ENCODE results near the gene CIB4.

GRCh38 chr2:26672112-26672817, 31.1 kb upstream of the CIB4 start:
- TF ChIP-seq ZZZ3 (IDR thresholded peaks at IDR 0.05): no peak
- TF ChIP-seq, protein P1, sequence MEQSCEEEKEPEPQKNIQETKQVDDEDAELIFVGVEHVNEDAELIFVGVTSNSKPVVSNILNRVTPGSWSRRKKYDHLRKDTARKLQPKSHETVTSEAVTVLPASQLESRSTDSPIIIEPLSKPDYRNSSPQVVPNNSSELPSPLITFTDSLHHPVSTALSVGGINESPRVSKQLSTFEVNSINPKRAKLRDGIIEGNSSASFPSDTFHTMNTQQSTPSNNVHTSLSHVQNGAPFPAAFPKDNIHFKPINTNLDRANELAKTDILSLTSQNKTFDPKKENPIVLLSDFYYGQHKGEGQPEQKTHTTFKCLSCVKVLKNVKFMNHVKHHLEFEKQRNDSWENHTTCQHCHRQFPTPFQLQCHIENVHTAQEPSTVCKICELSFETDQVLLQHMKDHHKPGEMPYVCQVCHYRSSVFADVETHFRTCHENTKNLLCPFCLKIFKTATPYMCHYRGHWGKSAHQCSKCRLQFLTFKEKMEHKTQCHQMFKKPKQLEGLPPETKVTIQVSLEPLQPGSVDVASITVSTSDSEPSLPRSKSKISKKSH (CRISPR knock-in tag; IDR thresholded peaks at IDR 0.05): no peak
- TF ChIP-seq ZNF639 (CRISPR knock-in tag; conservative IDR thresholded peaks at IDR 0.05 in 1 of 2, IDR thresholded peaks at IDR 0.05 in 1 of 2): no peak
